WTC11 (cell line): ENCODE results near the gene PAFAH2. TPM values are rescaled to one million over a fixed set of nuclear protein-coding genes. Genes with fewer than 3 reads are reported as not detected.

ENCODE experiments used
- ATAC-seq: fragments of 200-7000 bp; cut with Tn5 transposase; 2 replicates; pipeline ENCODE4 v1.10.0; 2021; ENCODE audit warnings: mild to moderate bottlenecking, moderate library complexity
- CTCF ChIA-PET: fragments of 300-600 bp; sonication (Branson Sonifier 250); formaldehyde crosslinking; loops from one replicate; lab custom pipeline; 2021; ENCODE audit warnings: antibody characterized with exemption; lab: Charles Lee
- POLR2A ChIA-PET: fragments of 350-600 bp; sonication (Branson Sonifier 250); formaldehyde crosslinking; loops from one replicate; lab custom pipeline; 2021; ENCODE audit warnings: antibody characterized with exemption; lab: Charles Lee
- DNase-seq: peaks from one replicate; pipeline ENCODE4 v3.0.0; 2021; ENCODE audit warnings: low spot score
- H3K27ac Mint-ChIP-seq: 2 replicates; pipeline ENCODE4 v1.8.0; 2021; ENCODE audit warnings: mixed read lengths
- H3K27me3 Mint-ChIP-seq: 2 replicates; pipeline ENCODE4 v1.8.0; 2021; ENCODE audit warnings: low read depth, mild to moderate bottlenecking, moderate library complexity, mixed read lengths
- H3K36me3 Mint-ChIP-seq: 2 replicates; pipeline ENCODE4 v1.8.0; 2021; ENCODE audit warnings: mixed read lengths
- H3K4me1 Mint-ChIP-seq: 2 replicates; pipeline ENCODE4 v1.8.0; 2022; ENCODE audit warnings: mixed read lengths
- H3K4me3 Mint-ChIP-seq: 2 replicates; pipeline ENCODE4 v1.8.0; 2021; ENCODE audit warnings: mild to moderate bottlenecking, moderate library complexity, mixed read lengths
- H3K9me3 Mint-ChIP-seq: 2 replicates; pipeline ENCODE4 v1.8.0; 2021; ENCODE audit warnings: mixed read lengths
- AR ChIP-seq: fragments of 250-450 bp; sonication (Bioruptor Pico); IDR thresholded peaks from 2 replicates; pipeline ENCODE4 v1.9.0; 2021; ENCODE audit warnings: mild to moderate bottlenecking
- ATF1 ChIP-seq: sonication (generic); formaldehyde crosslinking; IDR thresholded peaks from 2 replicates; pipeline ENCODE4 v1.8.1; 2023; ENCODE audit warnings: mild to moderate bottlenecking, moderate library complexity, missing genetic modification reagents
- CBFB ChIP-seq: sonication (generic); formaldehyde crosslinking; IDR thresholded peaks from 2 replicates; pipeline ENCODE4 v1.8.1; 2022; ENCODE audit warnings: mild to moderate bottlenecking, low read depth, missing genetic modification reagents
- E2F4 ChIP-seq: sonication (generic); formaldehyde crosslinking; IDR thresholded peaks from 2 replicates; pipeline ENCODE4 v1.8.1; 2022; ENCODE audit warnings: low read depth, mild to moderate bottlenecking, moderate library complexity, missing genetic modification reagents, borderline replicate concordance
- ESRRA ChIP-seq: sonication (generic); formaldehyde crosslinking; IDR thresholded peaks from 2 replicates; pipeline ENCODE4 v1.8.1; 2022; ENCODE audit warnings: mild to moderate bottlenecking, missing genetic modification reagents, borderline replicate concordance
- FOXK1 ChIP-seq: sonication (generic); formaldehyde crosslinking; IDR thresholded peaks from 2 replicates; pipeline ENCODE4 v1.8.0; 2022; ENCODE audit warnings: mild to moderate bottlenecking, moderate library complexity, missing genetic modification reagents
- GRHL2 ChIP-seq: fragments of 250-450 bp; sonication (Bioruptor Pico); IDR thresholded peaks from 2 replicates; pipeline ENCODE4 v1.8.0; 2022; ENCODE audit warnings: mild to moderate bottlenecking, moderate library complexity; ENCODE audit not compliant: insufficient replicate concordance, severe bottlenecking
- NFE2L1 ChIP-seq: sonication (generic); formaldehyde crosslinking; IDR thresholded peaks from 2 replicates; pipeline ENCODE4 v1.8.1; 2023; ENCODE audit warnings: missing genetic modification reagents
- PRDM15 ChIP-seq: sonication (generic); formaldehyde crosslinking; IDR thresholded peaks from 2 replicates; pipeline ENCODE4 v1.8.0; 2022; ENCODE audit warnings: missing genetic modification reagents
- PRRX2 ChIP-seq: fragments of 250-450 bp; sonication (Bioruptor Pico); IDR thresholded peaks from 2 replicates; pipeline ENCODE4 v1.8.0; 2021; ENCODE audit warnings: mild to moderate bottlenecking
- RORB ChIP-seq: fragments of 250-450 bp; sonication (Bioruptor Pico); IDR thresholded peaks from 2 replicates; pipeline ENCODE4 v1.9.0; 2021; ENCODE audit warnings: mild to moderate bottlenecking
- SMAD3 ChIP-seq: sonication (generic); formaldehyde crosslinking; IDR thresholded peaks from 2 replicates; pipeline ENCODE4 v1.8.0; 2022; ENCODE audit warnings: missing genetic modification reagents, mild to moderate bottlenecking, borderline replicate concordance
- SP1 ChIP-seq: sonication (generic); formaldehyde crosslinking; conservative IDR thresholded peaks from 2 replicates; pipeline ENCODE4 v1.8.1; 2022; ENCODE audit warnings: missing genetic modification reagents
- ZBTB43 ChIP-seq: sonication (generic); formaldehyde crosslinking; IDR thresholded peaks from 2 replicates; pipeline ENCODE4 v1.8.1; 2023; ENCODE audit warnings: mild to moderate bottlenecking, missing genetic modification reagents
- ZNF425 ChIP-seq: fragments of 250-450 bp; sonication (Bioruptor Pico); conservative IDR thresholded peaks from 2 replicates; pipeline ENCODE4 v1.9.0; 2021; ENCODE audit warnings: mild to moderate bottlenecking
- ZSCAN18 ChIP-seq: fragments of 250-450 bp; sonication (Bioruptor Pico); IDR thresholded peaks from 2 replicates; pipeline ENCODE4 v2.1.2; 2022; ENCODE audit warnings: mild to moderate bottlenecking, moderate library complexity
- total RNA-seq: library from RNA; stranded (reverse); gene quantifications from 3 replicates; pipeline ENCODE4 v1.2.3, GENCODE V29; 2021

The PAFAH2 gene
- total RNA-seq, 1 experiment from 2014 or later = 11.5 TPM

GRCh38 chr1:25985670-25986069 is 12.2 kb downstream of the PAFAH2 start:
- CTCF ChIA-PET = no interaction called here
- DNase-seq (no peak), ATAC-seq (no peak)
- H3K36me3 Mint-ChIP-seq = peaks cover 44% of the 10 kb centered on the region
- no peak overlapping the region for H3K4me3 Mint-ChIP-seq
- POLR2A ChIA-PET = no interaction called here
- no peaks in the 10 kb centered on the region for H3K9me3 Mint-ChIP-seq
- no peaks in the 10 kb centered on the region for H3K27me3 Mint-ChIP-seq
- H3K27ac Mint-ChIP-seq = no peak overlapping the region
- H3K4me1 Mint-ChIP-seq = no peaks in the 10 kb centered on the region
- TF ChIP-seq ZNF425 (CRISPR knock-in tag) = no peak
- no peak for TF ChIP-seq AR (CRISPR knock-in tag)
- TF ChIP-seq PRDM15 (CRISPR knock-in tag) = no peak
- no peak for TF ChIP-seq SMAD3
- no peak for TF ChIP-seq ZBTB43 (CRISPR knock-in tag)
- TF ChIP-seq GRHL2 (CRISPR knock-in tag) = no peak
- no peak for TF ChIP-seq PRRX2
- TF ChIP-seq FOXK1 = no peak
- no peak for TF ChIP-seq CBFB (CRISPR knock-in tag)
- no peak for TF ChIP-seq ZSCAN18 (CRISPR knock-in tag)
- no peak for TF ChIP-seq SP1 (CRISPR knock-in tag)
- no peak for TF ChIP-seq NFE2L1 (CRISPR knock-in tag)
- TF ChIP-seq E2F4 (CRISPR knock-in tag) = no peak
- no peak for TF ChIP-seq ATF1 (CRISPR knock-in tag)
- no peak for TF ChIP-seq ESRRA
- no peak for TF ChIP-seq RORB (CRISPR knock-in tag)
